ENCODE measurements around the gene AMN. TPM values are rescaled to one million over a fixed set of nuclear protein-coding genes. Genes with fewer than 3 reads are reported as not detected.

The AMN gene
- total RNA-seq, 1 donor from 2014 or later = 0.23 TPM

DNA sequence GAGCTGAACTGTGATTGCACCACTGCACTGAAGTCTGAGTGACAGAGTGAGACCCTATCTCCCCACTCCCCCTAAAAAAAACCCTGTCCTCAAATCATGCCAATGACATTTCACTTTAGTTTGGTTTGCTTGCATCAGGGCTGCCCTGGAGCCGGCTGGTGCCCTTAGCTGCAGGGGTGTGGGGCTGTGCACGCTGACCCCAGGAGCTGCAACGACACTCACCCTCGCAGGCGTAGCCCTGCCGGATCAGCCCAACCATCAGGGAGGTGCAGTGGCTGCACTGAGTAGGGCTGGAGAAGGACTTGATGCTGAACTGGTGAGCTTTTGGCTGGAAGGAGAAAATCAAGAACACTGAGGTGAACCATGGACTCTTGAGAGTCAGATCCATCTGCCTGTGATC is 29.8 kb downstream of the AMN start:
- TF ChIP-seq, protein P1, sequence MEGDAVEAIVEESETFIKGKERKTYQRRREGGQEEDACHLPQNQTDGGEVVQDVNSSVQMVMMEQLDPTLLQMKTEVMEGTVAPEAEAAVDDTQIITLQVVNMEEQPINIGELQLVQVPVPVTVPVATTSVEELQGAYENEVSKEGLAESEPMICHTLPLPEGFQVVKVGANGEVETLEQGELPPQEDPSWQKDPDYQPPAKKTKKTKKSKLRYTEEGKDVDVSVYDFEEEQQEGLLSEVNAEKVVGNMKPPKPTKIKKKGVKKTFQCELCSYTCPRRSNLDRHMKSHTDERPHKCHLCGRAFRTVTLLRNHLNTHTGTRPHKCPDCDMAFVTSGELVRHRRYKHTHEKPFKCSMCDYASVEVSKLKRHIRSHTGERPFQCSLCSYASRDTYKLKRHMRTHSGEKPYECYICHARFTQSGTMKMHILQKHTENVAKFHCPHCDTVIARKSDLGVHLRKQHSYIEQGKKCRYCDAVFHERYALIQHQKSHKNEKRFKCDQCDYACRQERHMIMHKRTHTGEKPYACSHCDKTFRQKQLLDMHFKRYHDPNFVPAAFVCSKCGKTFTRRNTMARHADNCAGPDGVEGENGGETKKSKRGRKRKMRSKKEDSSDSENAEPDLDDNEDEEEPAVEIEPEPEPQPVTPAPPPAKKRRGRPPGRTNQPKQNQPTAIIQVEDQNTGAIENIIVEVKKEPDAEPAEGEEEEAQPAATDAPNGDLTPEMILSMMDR (conservative IDR thresholded peaks at IDR 0.05) = no peak
- H3K4me1 Mint-ChIP-seq = no peaks in the 10 kb centered on the region
- H3K9me3 Mint-ChIP-seq = no peaks in the 10 kb centered on the region
- no peak for DNase-seq (ENCODE audit: low read depth, low spot score)
- no peak overlapping the region for H3K4me3 Mint-ChIP-seq
- no peaks in the 10 kb centered on the region for H3K27me3 Mint-ChIP-seq (ENCODE audit: low read depth)
- H3K27ac Mint-ChIP-seq (ENCODE audit: unreplicated experiment) = no peak overlapping the region
- peaks cover 5% of the 10 kb centered on the region for H3K36me3 Mint-ChIP-seq (ENCODE audit: low read depth)

DNA sequence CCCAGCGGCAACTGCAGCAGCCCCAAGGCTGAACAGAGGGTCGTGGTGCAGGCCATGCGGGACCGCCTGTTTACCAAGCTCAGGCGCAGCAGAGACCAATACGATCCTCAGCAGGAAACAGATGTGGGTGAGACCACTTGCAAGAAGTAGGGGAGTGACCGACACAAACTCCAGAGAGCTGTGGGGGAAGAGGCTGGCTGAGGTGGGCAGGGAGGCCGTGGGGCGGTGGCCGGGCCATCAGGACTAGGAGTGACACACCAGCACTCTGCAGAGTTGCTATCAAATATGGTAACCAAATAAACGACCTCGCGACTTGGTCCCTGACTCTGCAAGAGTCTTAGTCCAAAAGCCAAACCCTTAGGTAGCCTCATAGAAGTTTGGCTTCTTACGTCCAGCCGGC is 30.6 kb downstream of the AMN start:
- no peak overlapping the region for H3K4me3 Mint-ChIP-seq
- no peak for DNase-seq (ENCODE audit: low read depth, low spot score)
- no peaks in the 10 kb centered on the region for H3K27me3 Mint-ChIP-seq (ENCODE audit: low read depth)
- H3K27ac Mint-ChIP-seq (ENCODE audit: unreplicated experiment) = no peak overlapping the region
- no peaks in the 10 kb centered on the region for H3K4me1 Mint-ChIP-seq
- TF ChIP-seq, protein P1 (conservative IDR thresholded peaks at IDR 0.05) = no peak
- H3K36me3 Mint-ChIP-seq (ENCODE audit: low read depth) = peaks cover 8% of the 10 kb centered on the region
- no peaks in the 10 kb centered on the region for H3K9me3 Mint-ChIP-seq

DNA sequence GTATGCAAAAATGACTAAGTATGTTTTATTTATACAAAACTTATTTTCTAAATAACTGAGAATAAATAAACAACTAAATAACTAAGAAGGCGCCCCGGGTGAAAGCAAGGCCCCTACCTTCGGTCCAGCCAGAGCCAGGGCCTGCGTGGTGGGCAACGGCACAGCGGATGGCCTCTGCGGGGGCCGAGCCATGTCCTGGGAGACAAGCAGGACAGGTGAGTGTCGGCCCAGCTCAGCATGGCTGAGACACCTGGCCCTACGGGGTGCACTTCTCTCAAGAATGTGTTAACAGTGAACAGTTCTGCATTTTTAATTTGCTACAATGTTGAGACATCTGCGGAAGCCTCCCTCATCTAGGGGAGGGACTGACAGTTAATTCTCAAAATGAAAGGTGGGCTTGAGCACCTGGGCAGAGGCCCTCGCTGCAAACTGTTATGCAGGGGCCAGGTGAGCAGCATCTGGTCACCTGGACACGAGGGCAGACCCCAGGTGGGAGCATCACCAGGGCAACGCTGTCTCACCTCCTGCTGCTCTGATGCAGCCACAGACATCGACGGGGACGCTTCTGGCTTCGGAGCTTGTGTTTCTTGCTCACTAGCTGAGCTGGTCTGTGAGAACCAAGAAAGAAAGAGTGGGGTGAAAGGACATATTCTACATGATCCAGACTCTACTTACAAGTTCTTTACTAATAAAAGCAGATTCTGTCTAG is 31.8 kb downstream of the AMN start:
- H3K9me3 Mint-ChIP-seq = no peaks in the 10 kb centered on the region
- no peak overlapping the region for H3K4me3 Mint-ChIP-seq
- H3K27ac Mint-ChIP-seq (ENCODE audit: unreplicated experiment) = no peak overlapping the region
- peaks cover 8% of the 10 kb centered on the region for H3K36me3 Mint-ChIP-seq (ENCODE audit: low read depth)
- DNase-seq (ENCODE audit: low read depth, low spot score) = no peak
- H3K27me3 Mint-ChIP-seq (ENCODE audit: low read depth) = no peaks in the 10 kb centered on the region
- TF ChIP-seq, protein P1 (conservative IDR thresholded peaks at IDR 0.05) = no peak
- H3K4me1 Mint-ChIP-seq = no peaks in the 10 kb centered on the region

DNA sequence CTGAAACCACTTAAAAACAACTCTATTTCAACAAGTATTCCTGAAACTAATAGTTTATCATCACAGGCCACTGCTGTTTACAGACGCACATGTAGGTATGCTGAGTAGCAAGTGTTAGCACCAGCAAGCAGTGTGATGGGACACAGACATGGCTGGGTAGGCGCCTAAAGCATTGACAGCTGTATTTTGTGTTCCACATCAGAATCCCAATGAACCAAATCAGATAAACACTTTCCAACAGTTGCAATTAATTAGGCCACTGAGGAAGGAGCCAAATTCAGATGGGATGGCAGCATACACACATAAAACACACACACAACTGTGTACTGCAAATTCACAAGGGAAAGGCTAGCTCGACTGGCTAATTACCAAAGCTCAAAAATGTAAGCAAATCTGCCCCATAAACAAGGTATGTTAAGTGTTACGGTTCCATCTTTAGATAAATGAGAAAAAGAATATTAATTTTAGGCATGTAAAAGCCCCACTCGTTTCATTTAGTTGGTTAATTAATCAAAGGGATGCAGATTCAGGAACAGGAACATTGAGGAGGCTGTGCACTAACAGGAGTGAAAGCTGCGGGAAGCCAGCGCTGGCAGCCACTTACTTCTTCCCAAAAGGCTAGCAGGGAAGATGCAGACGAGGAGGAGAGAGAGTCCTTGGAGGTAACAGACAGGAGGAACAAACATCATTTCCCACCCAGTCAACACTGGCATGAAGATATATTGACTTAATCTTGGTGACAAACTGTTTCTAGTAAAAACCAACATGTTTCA is 33.4 kb downstream of the AMN start:
- no peaks in the 10 kb centered on the region for H3K27me3 Mint-ChIP-seq (ENCODE audit: low read depth)
- H3K36me3 Mint-ChIP-seq (ENCODE audit: low read depth) = peaks cover 6% of the 10 kb centered on the region
- peak overlapping the region; percentile 78 for H3K27ac Mint-ChIP-seq (ENCODE audit: unreplicated experiment)
- H3K9me3 Mint-ChIP-seq = no peaks in the 10 kb centered on the region
- H3K4me1 Mint-ChIP-seq = no peaks in the 10 kb centered on the region
- H3K4me3 Mint-ChIP-seq = no peak overlapping the region
- no peak for DNase-seq (ENCODE audit: low read depth, low spot score)
- TF ChIP-seq, protein P1 (conservative IDR thresholded peaks at IDR 0.05) = no peak

- Mint-ChIP-seq H3K9me3 (no peaks in the 10 kb centered on the region), H3K36me3 (ENCODE audit: low read depth) (peaks cover 6% of the 10 kb centered on the region), H3K27me3 (ENCODE audit: low read depth) (no peaks in the 10 kb centered on the region), H3K4me3 (no peak overlapping the region), H3K4me1 (no peaks in the 10 kb centered on the region), H3K27ac (ENCODE audit: unreplicated experiment) (no peak overlapping the region)
- TF ChIP-seq, protein P1 (conservative IDR thresholded peaks at IDR 0.05) = no peak
- no peak for DNase-seq (ENCODE audit: low read depth, low spot score)
Measured at GRCh38 chr14:102957222-102957621, 34.8 kb downstream of the AMN start.
